Measurements from ENCODE around the gene OLFML3. TPM values are rescaled to one million over a fixed set of nuclear protein-coding genes. Genes with fewer than 3 reads are reported as not detected.
"Not testable (repeated sequence)": the region's sequence is repeated elsewhere in the genome, so short reads cannot be mapped to it uniquely, and the experiment has no call there.

Gene OLFML3
- total RNA-seq, 1 donor: 3.2 TPM

DNA sequence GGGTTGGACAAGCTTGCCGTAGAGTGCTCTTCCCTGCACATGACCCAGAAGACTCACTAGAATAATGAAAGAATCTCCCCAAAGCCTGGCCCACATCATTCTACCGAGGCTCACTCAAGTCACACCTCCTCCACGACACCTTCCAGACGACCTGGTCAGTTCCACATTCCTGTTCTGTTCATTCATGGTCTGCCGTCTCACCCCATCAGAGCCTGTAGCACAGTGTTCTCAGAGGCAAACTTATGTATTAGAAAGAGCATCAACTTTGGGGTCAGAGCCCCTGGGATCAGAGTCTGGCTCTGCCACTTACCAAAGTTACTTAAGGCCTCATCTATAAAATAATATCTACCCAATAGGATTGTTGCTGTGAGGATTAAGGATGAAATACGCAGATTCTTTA, 7.5 kb downstream of the OLFML3 start:
- no peak for DNase-seq (ENCODE audit: low read depth in 2 of 3, low spot score in 2 of 3)

DNA sequence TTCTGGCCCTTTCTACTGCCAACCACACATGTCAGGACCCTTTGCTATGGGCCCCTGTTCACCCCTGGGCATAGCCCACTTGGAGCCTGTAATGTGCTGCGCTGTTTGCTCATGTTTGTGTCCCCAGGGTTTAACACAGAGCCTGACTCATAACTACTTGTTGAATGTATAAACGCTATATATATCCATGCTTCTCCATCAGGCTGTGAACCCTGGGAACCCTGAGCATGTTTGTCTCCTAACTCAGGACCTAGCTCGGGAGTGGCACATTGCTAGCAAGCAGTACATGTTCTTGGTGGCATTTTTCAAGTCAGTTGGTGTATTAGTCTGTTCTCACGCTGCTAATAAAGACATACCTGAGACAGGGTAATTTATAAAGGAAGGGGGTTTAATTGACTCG, 8.0 kb downstream of the OLFML3 start:
- no peak for DNase-seq (ENCODE audit: low read depth in 2 of 3, low spot score in 2 of 3)

DNA sequence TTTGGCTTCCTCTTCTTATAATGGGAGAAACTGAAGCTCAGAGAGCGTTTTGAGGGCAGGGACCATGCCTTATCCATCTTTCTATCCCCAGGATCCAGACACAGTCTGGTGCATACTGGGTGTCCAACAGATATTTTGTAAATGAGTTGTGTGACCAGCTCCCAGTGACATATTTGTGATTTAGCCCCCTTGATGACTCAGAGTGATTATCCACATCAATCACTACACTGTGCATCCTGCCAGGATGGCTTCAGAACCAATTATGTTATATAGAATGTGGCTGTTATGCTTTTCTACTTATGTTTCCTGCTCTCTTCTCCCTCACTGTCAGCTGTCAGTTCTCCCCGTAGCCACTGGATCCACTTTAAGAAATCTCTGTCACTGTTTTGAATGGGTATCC, 11.3 kb downstream of the OLFML3 start:
- no peak for DNase-seq (ENCODE audit: low read depth in 2 of 3, low spot score in 2 of 3)

DNA sequence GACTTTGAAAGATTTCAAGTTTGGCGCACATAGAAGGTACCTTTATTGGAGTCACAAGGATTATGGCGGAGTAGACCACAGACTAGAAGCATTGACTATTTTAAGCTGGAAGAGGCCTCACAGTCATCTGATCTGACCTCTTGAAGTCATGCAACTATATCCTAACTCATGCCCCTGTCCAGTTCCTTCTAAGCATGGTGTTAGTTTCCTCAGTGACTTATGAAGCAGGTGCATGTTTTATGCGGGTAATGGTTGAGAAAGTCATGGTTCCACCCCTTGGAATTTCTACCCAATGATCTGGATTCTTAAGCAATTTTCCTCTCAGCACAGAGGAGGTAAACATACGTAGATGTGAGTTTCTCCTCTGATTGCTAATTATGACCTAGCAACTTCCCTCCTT, 11.7 kb downstream of the OLFML3 start:
- no peak for DNase-seq (ENCODE audit: low read depth in 2 of 3, low spot score in 2 of 3)

DNA sequence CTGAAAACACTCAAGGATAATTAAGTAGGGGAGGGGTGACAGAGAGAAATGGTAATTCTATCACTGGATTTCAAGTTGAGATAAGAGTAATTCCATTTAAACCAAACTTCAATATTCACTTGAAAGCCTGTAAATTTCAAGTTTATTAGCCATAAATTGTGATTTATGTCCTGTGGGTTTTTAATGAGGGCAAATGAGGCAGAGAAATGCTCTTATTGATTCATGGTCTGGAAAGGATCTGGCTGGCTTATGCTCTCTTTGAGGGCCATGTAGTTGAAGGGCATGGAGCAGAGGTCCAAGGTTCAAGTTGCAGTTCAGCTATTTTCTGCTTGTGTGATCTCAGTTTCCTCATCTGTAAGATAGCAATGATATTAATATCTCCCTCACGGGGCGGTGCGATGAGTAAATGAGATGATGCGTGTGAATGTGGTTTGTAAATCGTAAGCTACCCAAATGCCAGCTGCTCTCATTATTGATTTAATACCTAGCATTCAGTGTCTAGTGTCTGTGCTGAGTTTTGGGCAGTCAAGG, 12.3 kb downstream of the OLFML3 start:
- no peak for DNase-seq (ENCODE audit: low read depth in 2 of 3, low spot score in 2 of 3)

DNA sequence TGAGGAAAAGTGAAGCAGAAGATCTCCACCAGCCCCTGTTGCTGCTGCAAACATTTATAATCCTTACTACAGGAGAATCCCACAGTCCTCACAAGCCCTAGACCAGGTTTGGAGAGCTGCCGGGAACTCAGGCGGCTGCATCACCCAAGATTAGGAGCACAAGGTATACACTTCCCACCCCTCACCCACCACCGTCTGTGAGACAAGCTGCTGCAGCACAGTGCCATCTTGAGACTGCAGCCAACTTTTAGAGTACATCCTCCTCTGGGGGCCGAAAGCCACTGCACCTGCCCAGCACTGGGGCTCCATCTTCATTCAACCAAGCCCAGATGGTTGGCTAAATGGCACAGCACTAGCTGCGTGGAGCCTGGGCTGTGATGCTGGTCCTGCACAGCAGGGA, 13.8 kb downstream of the OLFML3 start:
- DNase-seq (ENCODE audit: low read depth in 2 of 3, low spot score in 2 of 3): no peak

DNA sequence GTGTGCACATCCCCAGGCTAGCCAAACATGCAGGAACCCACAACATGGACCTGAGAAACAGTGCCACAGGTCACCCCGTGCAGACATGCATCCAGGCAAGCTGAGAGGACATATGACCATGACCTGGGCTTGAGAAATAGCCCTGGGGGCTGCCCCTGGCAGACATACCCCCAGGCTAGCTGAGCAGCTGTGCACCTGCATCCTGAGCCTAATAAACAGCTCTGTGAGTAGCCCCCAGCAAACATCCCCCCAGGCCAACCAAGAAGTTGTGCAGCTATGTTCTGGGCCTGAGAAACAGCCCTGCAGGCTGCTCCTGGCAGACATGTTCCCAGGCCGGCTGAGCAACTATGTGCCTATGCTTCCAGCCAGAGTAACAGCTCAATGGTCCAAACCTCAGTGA, 14.5 kb downstream of the OLFML3 start:
- DNase-seq (ENCODE audit: low read depth in 2 of 3, low spot score in 2 of 3): no peak

DNA sequence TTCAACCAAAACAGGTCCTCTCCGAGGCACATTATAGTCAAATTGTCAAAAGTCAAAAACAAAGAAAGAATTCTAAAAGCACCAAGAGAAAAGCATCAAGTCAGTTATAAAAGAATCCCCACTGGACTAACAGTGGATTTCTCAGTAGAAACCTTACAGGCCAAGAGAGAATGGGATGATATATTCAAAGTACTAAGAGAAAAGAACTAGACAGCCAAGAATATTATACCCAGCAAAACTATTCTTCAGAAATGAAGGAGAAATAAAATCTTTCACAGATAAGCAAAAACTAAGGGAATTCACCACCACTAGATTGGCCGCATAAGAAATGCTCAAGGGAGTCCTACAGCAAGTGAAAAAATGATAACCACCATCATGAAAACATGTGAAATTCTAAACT, 16.1 kb downstream of the OLFML3 start:
- no peak for DNase-seq (ENCODE audit: low read depth in 2 of 3, low spot score in 2 of 3)

DNA sequence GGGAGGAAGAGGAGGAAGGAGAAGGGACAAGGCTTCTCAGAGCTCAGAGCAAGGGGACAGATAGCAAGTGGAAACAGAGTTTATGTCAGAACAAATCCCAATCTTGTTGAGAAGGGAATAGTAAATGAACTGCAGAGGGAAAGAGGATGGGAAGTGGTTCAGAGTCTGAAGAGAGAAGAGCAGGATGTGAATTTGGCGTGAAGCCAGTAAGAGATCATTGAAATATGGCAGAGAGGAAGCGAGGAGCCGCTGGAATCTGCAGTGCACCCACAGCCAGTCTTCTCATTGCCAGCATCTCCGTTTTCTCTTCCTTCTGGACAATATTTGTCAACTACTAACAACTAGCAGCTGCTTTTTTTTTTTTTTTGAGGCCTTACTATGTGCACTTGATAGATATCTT, 19.1 kb downstream of the OLFML3 start:
- peak in 1 of 3 donors; percentile 20 for DNase-seq (ENCODE audit: low read depth in 2 of 3, low spot score in 2 of 3)

DNA sequence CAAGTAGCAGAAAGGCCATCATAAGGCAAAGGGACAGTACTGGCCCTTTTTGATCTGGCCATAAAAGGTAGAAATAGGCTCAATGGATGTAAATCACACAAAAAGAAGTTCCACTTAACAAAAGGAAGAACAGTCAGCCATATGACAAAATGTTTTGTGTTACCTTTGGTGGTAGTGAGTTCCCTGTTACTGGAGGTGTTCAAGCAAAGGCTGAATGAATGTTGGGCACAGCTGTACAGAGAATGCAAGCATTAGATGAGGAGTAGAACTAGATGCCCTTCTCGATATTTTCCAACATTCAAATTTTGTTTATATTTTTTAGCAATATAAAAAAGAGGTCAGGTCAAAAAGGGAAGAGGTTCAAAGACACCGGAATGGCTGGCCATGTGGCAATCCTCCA, 20.0 kb downstream of the OLFML3 start:
- no peak for DNase-seq (ENCODE audit: low read depth in 2 of 3, low spot score in 2 of 3)

DNA sequence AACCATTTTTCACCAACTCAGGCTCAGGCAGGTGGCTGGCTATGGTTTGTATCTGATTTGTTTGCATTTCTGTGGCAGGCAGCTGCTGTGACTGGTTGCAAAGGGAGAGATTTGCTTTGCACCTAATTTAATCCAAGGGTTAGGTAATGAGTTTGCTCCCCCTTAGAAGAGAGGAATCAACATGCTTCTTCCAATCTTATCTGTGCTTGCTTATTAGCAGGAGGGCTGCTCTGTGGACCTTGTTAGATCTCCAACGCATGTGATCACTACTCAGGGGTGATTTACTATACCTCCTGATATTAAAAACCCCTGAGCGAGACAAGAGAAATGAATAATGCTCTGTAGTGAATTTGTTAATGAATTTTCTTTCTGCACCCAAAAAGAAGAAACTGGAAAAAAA, 20.5 kb downstream of the OLFML3 start:
- no peak for DNase-seq (ENCODE audit: low read depth in 2 of 3, low spot score in 2 of 3)

DNA sequence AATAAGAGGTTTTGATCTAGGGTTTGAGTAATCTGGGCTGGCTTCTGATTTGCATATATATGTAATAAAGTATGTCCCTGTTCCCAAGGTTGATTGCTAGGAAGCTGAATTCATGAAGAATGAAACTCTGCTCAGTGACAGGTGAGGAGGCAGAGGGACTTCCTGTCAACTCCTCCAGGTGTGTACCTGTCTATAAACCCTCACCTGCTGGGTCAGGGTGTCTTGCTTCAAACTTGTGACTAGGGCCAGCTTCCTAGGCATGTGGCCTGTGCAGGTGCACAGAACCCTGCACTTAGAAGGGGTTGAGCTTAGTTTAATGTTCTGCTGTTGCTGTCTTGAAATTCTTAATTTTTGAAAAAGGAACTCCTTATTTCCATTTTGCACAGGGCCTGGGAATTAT, 21.1 kb downstream of the OLFML3 start:
- DNase-seq (ENCODE audit: low read depth in 2 of 3, low spot score in 2 of 3): no peak

DNA sequence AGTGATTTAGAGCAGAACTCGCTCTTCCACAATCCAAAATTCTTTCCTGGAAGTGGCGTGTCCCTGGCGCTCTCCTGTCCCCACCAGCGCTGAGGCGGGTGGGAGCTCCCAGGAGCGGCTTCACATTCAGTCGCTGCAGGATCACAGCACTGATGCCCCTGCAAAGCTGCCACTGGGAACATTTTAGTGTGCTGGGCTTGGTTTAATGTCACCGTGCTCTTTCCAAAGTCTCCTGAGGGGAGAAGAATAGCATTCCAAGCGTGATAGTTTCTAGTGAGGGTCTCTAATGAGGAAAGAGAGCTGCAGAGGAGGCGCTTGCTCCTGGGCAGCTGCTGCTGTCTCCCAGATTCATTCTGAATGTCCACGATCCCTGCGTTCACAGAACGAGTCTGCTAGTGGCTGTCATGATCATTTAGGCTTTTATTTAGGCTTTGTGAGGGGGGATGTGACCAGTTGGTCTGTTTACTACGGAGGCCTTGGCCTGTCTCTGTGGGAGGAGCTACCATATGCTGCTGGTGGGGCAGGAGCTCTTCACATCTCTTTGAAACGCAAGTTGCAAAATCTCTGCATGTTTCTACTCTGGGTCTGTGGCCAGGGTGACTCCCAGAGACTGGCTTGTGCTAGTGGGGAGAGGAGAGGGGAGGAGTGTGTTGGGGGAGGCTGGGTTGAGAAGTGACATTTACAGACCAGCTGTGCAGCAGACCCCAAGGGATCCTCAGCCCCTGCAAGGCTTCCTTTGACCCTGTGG, 23.4 kb downstream of the OLFML3 start:
- DNase-seq (ENCODE audit: low read depth in 2 of 3, low spot score in 2 of 3): no peak

DNA sequence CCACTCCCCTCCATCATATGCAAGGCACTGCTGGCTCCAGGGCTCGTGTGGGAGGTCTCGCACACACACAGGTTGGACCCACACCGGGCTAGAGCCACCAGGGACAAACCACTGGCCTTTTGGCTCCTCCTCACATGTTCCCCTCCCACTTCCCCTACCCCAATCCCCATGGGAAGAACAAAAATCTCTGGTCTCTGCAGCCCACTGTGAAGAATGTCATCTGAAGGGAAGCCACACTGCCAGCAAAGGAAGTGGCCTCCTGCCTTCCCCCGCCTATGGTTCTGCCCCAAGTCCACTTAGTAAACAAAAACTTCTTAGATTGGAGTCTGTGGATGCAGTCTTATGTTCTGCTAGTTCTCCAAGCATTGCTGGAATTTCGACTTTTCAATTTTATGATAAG, 24.2 kb downstream of the OLFML3 start:
- no peak for DNase-seq (ENCODE audit: low read depth in 2 of 3, low spot score in 2 of 3)

DNA sequence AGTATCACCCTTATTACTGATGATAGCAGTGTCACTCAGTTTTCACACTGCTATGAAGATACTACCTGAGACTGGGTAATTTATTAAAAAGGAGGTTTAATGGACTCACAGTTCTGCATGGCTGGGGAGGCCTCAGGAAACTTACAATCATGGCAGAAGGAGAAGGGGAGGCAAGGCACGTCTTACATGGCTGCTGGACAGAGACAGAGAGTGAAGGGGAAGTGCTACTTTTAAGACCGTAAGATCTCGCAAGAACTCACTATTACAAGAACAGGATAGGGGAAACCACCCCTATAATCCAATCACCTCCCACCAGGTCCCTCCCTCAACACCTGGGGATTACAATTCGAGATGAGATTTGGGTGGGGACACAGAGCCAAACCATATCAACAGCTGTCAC, 27.6 kb downstream of the OLFML3 start:
- not testable (repeated sequence) for DNase-seq (ENCODE audit: low read depth in 2 of 3, low spot score in 2 of 3)

DNA sequence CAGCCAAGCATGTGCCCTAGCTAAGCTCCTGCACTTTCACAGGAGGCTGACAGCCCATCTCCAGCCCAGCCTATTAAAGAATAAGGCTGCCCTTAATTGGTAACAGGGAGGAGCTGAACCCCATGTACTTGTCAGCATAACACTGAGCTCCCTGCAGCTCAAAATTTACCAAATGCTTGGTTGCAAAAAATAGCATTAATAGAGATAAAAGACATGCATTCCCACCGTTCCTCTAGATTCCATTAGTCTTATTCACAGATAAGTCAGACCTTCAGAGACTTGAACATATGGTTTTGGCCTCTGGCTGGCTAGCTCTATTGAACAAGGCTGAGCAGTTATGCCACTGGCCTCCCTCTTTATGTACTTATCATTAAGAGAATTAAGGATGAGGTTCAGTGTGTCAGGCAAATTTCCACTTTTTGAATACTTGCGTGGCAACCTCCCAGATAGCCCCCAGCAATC, 29.2 kb downstream of the OLFML3 start:
- no peak for DNase-seq (ENCODE audit: low read depth in 2 of 3, low spot score in 2 of 3)

DNA sequence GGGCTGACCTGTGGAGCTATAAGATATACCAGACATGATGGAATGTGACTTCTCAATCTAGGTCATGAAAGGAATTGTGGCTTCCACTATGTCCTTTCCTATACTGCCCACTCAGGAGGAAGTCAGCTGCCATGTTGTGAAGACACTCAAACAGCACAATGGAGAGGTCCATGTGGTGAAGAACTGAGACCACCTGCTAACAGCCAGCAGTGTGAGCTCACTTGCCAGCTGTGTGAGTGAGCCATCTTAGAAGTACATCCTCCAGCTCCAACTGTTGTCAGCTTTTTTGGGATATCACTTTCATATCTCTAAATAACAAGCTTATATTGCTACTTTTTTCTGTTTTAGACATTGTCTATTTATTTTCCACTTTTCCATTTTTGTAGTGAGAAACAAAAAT, 29.7 kb downstream of the OLFML3 start:
- no peak for DNase-seq (ENCODE audit: low read depth in 2 of 3, low spot score in 2 of 3)

DNA sequence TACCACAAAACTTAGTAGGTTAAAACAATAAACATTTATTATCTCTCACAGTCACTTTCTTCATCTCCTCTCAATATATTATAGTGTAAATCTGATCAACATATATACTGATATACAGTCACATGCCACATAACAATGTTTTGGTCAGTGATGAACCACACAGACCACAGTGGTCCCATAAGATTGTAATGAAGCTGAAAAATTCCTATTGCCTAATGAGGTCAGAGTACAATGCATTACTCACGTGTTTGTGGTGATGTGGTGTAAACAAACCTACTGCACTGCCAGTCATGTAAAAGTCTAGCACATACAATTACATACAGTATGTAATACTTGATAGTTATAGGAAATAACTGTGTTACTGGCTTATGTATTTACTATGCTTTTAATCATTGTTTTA, 30.1 kb downstream of the OLFML3 start:
- DNase-seq (ENCODE audit: low read depth in 2 of 3, low spot score in 2 of 3): no peak

DNA sequence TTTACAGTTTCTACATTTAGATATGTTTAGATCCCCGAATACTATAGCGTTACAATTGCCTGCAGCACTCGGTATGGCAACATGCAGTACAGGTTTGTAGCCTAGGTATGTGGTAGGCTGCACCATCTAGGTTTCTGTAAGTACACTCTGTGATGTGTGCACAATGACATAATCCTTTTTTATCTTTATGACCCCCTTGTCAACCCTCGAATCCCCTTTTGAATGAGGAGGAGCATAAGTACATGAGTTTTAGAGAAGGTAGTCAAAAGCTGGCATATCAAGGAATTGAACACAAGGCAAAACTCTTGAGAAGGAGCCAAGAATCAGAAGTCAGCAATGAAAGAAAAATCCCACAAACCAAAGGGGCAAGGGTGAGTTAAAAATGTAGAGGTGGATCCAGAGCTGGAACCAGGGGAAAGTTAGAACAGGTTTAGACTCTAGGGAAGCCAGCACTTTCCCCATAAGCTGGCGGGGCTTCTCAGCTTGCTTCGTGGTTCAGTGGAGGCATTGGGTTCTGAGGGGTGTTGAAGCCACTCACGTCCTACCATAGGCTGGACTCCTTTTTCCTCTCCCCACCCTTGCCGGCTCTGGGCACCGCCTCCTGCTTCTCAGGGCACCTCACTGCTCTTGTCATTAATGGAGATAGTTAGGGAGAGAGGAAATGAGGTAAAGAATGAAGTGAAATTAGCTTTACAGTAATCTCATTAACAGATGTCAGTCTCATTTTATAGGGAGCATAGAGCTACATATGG, 31.3 kb downstream of the OLFML3 start:
- DNase-seq (ENCODE audit: low read depth in 2 of 3, low spot score in 2 of 3): no peak

DNA sequence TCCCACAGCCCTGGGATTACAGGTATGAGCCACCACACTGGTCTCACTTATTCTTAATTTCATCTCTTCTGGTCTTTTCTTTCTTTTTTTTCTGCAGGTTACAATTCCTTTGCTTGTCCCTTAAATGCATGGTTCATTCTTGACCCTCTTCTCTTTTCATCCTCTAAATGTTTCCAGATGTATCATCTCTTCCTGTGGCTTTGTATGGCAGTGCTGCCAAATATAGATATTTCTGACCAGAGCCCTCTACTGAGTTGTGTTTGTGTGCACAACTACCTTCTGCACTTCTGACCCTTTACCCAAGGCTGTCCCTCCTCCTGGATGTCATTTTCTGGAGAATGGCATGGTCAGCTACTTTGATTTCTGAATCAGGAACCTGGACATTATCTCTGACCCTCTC, 32.5 kb downstream of the OLFML3 start:
- no peak for DNase-seq (ENCODE audit: low read depth in 2 of 3, low spot score in 2 of 3)

DNA sequence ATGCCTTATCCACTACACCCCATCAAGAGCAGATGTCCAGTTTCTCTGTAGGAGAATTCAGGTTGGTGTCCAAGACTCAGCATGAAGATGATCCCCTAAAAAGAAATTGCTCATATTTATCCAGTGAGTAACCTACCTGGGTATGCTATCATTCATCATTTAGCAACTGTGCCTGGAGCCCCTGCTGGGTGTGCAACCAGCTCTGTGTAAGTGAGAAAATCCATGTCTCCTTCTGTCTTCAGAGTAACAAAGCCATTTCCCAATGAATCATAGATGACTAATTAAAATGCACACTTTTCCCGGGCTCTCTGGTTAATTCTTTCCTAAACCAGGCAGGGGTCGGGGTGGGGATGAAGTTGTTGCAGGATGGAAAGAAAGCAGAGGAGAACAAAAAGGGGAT, 35.8 kb downstream of the OLFML3 start:
- DNase-seq (ENCODE audit: low read depth in 2 of 3, low spot score in 2 of 3): no peak

DNA sequence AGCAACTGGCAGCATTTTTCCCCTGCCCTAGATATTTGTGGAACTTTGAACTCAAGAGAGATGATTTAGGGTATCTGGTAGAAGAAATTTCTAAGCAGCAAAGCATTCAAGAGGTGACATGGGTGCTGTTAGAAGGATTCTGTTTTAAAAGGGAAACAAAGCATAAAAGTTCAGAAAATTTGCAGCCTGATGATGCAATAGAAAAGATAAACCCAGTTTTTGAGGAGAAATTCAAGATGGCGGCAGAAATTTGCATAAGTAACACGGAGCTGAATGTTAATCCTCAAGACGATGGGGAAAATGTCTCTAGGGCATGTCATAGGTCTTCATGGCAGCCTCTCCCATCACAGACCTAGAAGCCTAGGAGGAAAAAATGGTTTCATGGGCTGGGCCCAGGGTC, 40.5 kb downstream of the OLFML3 start:
- DNase-seq (ENCODE audit: low read depth in 2 of 3, low spot score in 2 of 3): not testable (repeated sequence)
